Uterus (tissue), 2 donors: ENCODE measurements around the gene SRC.

Source experiments
- POLR2A ChIP-seq, 2 donors: fragments of 450-650 bp; IDR thresholded peaks; one replicate each; pipeline ENCODE4 v1.6.1; 2016; ENCODE audit warnings: antibody characterized with exemption in 2 of 2, mild to moderate bottlenecking in 1 of 2, moderate library complexity in 1 of 2
- TF ChIP-seq, protein P1 (sequence below), 4 experiments: fragments of 200-600 bp in 2 of 4; fragments of 450-650 bp in 2 of 4; sonication (generic) in 2 of 4; IDR thresholded peaks; one replicate each; pipeline ENCODE4 v1.5.1; 2016 to 2019; ENCODE audit warnings: antibody characterized with exemption in 4 of 4, mild to moderate bottlenecking in 2 of 4, moderate library complexity in 1 of 4

DNA sequence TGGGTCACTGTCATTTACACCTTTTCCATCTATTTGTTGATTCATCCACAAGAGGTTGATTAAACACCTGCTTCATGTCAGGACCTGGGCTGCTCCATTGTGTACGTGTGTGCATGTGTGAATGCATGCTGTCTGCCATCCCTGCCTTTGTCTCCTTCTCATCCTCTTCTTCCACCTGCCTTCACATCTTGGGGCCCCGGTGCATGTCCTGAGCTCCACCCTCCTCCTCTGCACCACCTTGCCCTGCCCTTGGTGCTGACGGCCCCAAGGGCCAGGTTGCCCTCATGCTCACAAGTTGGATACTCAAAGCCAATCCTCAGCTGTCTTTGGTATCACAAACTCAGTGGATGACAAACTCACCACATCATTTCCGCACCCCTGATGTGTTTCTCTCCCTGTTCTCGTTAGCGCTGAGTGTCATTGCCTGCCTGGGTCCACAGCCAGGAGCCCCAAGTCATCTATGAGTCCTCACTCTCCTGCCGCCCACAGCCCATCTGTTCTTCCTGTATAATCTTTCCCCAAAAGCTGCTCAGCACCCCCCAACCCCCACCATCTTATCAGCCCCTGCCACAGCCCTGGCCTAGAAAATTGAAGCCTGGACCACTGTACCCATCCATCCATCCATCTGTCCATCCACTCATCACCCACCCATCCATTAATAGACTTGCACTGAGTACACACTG is 85.0 kb downstream of the SRC start:
- TF ChIP-seq POLR2A (IDR thresholded peaks at IDR 0.05) = no peak
- TF ChIP-seq, protein P1, sequence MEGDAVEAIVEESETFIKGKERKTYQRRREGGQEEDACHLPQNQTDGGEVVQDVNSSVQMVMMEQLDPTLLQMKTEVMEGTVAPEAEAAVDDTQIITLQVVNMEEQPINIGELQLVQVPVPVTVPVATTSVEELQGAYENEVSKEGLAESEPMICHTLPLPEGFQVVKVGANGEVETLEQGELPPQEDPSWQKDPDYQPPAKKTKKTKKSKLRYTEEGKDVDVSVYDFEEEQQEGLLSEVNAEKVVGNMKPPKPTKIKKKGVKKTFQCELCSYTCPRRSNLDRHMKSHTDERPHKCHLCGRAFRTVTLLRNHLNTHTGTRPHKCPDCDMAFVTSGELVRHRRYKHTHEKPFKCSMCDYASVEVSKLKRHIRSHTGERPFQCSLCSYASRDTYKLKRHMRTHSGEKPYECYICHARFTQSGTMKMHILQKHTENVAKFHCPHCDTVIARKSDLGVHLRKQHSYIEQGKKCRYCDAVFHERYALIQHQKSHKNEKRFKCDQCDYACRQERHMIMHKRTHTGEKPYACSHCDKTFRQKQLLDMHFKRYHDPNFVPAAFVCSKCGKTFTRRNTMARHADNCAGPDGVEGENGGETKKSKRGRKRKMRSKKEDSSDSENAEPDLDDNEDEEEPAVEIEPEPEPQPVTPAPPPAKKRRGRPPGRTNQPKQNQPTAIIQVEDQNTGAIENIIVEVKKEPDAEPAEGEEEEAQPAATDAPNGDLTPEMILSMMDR (IDR thresholded peaks at IDR 0.05) = no peak
